HCT116 (cell line): Measurements from ENCODE around the gene SLC5A10. TPM values are rescaled to one million over a fixed set of nuclear protein-coding genes. Genes with fewer than 3 reads are reported as not detected.

ENCODE experiments used
- ATAC-seq: fragments of 200-7000 bp; cut with Tn5 transposase; 2 replicates; pipeline ENCODE4 v1.9.1; 2020; ENCODE audit warnings: mild to moderate bottlenecking, moderate library complexity
- BruUV-seq: library from RNA; stranded (reverse); fragments of 400-500 nt; replicated peaks from 2 replicates; lab custom pipeline; 2021; lab: Mats Ljungman, UMichigan
- CTCF ChIA-PET: fragments of 300-600 bp; sonication (Branson Sonifier 250); formaldehyde crosslinking; loops from one replicate; lab custom pipeline; 2021; ENCODE audit warnings: antibody characterized with exemption; lab: Charles Lee
- POLR2A ChIA-PET: fragments of 300-600, 350-600 bp; sonication (Branson Sonifier 250); formaldehyde crosslinking; loops from one replicate; lab custom pipeline; 2021; ENCODE audit warnings: antibody characterized with exemption; lab: Charles Lee
- RAD21 ChIA-PET, 2 experiments: fragments of 300-600 bp; sonication (Branson Sonifier 250); formaldehyde crosslinking; loops; one replicate each; lab custom pipeline; 2023; ENCODE audit warnings: low total read pairs in 2 of 2; ENCODE audit not compliant: uncharacterized antibody in 2 of 2, unreplicated experiment in 2 of 2, low non-redundant PET in 1 of 2; lab: Charles Lee
- DNase-seq: peaks from one replicate; pipeline ENCODE4 v3.0.0-alpha.2; 2010; ENCODE audit warnings: low read depth, low spot score
- H2AFZ ChIP-seq: fragments of 200-600 bp; shearing (Covaris generic), sonication (generic); 2 replicates; pipeline ENCODE4 v1.6.1; 2017; ENCODE audit warnings: low read depth, mixed run types, mixed read lengths, antibody characterized with exemption, low read length; ENCODE audit not compliant: poor library complexity, severe bottlenecking
- H3K27ac ChIP-seq: 2 replicates; pipeline ENCODE4 v1.5.1; 2012; ENCODE audit warnings: low read depth, low read length
- H3K27me3 ChIP-seq: fragments of 200-600 bp; sonication (generic); 2 replicates; pipeline ENCODE4 v1.6.1; 2016; ENCODE audit warnings: mixed run types, low read length, mixed read lengths; ENCODE audit not compliant: insufficient read depth
- H3K36me3 ChIP-seq, 2 experiments: fragments of 200-500 bp in 1 of 2; fragments of 200-600 bp in 1 of 2; sonication (Bioruptor generic) in 1 of 2; sonication (generic) in 1 of 2; 2 replicates each; pipeline versions ENCODE4 v1.5.1 to v1.6.1; 2014 to 2016; ENCODE audit warnings: low read length in 2 of 2, inconsistent platforms in 1 of 2, mixed read lengths in 1 of 2, mixed run types in 1 of 2; ENCODE audit not compliant: insufficient read depth in 2 of 2, control insufficient read depth in 1 of 2
- H3K4me1 ChIP-seq, 2 experiments: fragments of 200-600 bp in 1 of 2; sonication (generic) in 1 of 2; 2 replicates each; pipeline versions ENCODE4 v1.5.1 to v1.6.1; 2012 to 2017; ENCODE audit warnings: low read length in 2 of 2, inconsistent platforms in 1 of 2, mild to moderate bottlenecking in 1 of 2, mixed read lengths in 1 of 2, mixed run types in 1 of 2, moderate library complexity in 1 of 2; ENCODE audit not compliant: insufficient read depth in 2 of 2, control insufficient read depth in 1 of 2
- H3K4me2 ChIP-seq: fragments of 200-600 bp; sonication (generic); 2 replicates; pipeline ENCODE4 v1.6.1; 2017; ENCODE audit warnings: mixed run types, low read length, mixed read lengths
- H3K4me3 ChIP-seq, 2 experiments: fragments of 200-600 bp in 1 of 2; sonication (generic) in 1 of 2; replicated peaks in 1 of 2; 2 replicates each; pipeline ENCODE4 v1.5.1; 2011 to 2016; ENCODE audit warnings: low read length in 2 of 2, control low read depth in 1 of 2, low read depth in 1 of 2, mild to moderate bottlenecking in 1 of 2, mixed read lengths in 1 of 2, mixed run types in 1 of 2
- H3K79me2 ChIP-seq: fragments of 200-600 bp; sonication (generic); 2 replicates; pipeline ENCODE4 v1.6.1; 2017; ENCODE audit warnings: mild to moderate bottlenecking, mixed run types, low read length, moderate library complexity, mixed read lengths; ENCODE audit not compliant: insufficient read depth
- H3K9ac ChIP-seq: fragments of 200-600 bp; sonication (generic); 2 replicates; pipeline ENCODE4 v1.6.1; 2016; ENCODE audit warnings: low read length, mixed read lengths
- H3K9me2 ChIP-seq: fragments of 200-600 bp; sonication (generic), shearing (Covaris generic); 2 replicates; pipeline ENCODE4 v1.6.1; 2017; ENCODE audit warnings: mixed run types, mild to moderate bottlenecking, moderate library complexity; ENCODE audit not compliant: insufficient read depth
- H3K9me3 ChIP-seq, 2 experiments: fragments of 200-500 bp in 1 of 2; fragments of 200-600 bp in 1 of 2; sonication (Bioruptor generic) in 1 of 2; sonication (generic) in 1 of 2; 2 replicates each; pipeline ENCODE4 v1.6.1; 2014 to 2017; ENCODE audit warnings: low read length in 2 of 2, mixed read lengths in 2 of 2, inconsistent platforms in 1 of 2, low read depth in 1 of 2, mild to moderate bottlenecking in 1 of 2, mixed run types in 1 of 2, moderate library complexity in 1 of 2; ENCODE audit not compliant: control insufficient read depth in 1 of 2, insufficient read depth in 1 of 2
- H4K20me1 ChIP-seq: fragments of 200-600 bp; sonication (generic), shearing (Covaris generic); 2 replicates; pipeline ENCODE4 v1.6.1; 2017; ENCODE audit warnings: mixed run types, mild to moderate bottlenecking, moderate library complexity; ENCODE audit not compliant: insufficient read depth
- EZH2 ChIP-seq: fragments of 200-600 bp; sonication (generic); IDR thresholded peaks from 2 replicates; pipeline ENCODE4 v1.6.1; 2017; ENCODE audit warnings: antibody characterized with exemption, mixed run types
- EZH2phosphoT487 ChIP-seq: fragments of 200-600 bp; IDR thresholded peaks from 2 replicates; pipeline ENCODE4 v1.6.1; 2018; ENCODE audit warnings: antibody characterized with exemption, borderline replicate concordance
- FOSL1 ChIP-seq: IDR thresholded peaks from 2 replicates; pipeline ENCODE4 v1.6.1; 2012; ENCODE audit warnings: low read depth
- MAX ChIP-seq: IDR thresholded peaks from 2 replicates; pipeline ENCODE4 v1.6.1; 2012
- POLR2A ChIP-seq: IDR thresholded peaks from 2 replicates; pipeline ENCODE4 v1.7.0; 2011; ENCODE audit warnings: borderline replicate concordance; ENCODE audit not compliant: insufficient read depth, insufficient read length; ENCODE audit errors: extremely low read depth
- POLR2AphosphoS5 ChIP-seq: IDR thresholded peaks from 2 replicates; pipeline ENCODE4 v1.6.1; 2011; ENCODE audit warnings: mild to moderate bottlenecking, low read depth, low read length, moderate library complexity
- RAD21 ChIP-seq: IDR thresholded peaks from 2 replicates; pipeline ENCODE4 v1.6.1; 2012; ENCODE audit warnings: low read depth, mild to moderate bottlenecking
- SIN3A ChIP-seq: IDR thresholded peaks from 2 replicates; pipeline ENCODE4 v1.6.1; 2012; ENCODE audit warnings: low read depth
- SP1 ChIP-seq: IDR thresholded peaks from 2 replicates; pipeline ENCODE4 v1.6.1; 2012; ENCODE audit warnings: low read depth
- SRF ChIP-seq: IDR thresholded peaks from 2 replicates; pipeline ENCODE4 v1.6.1; 2012; ENCODE audit warnings: low read depth
- TCF7L2 ChIP-seq: IDR thresholded peaks from 2 replicates; pipeline ENCODE4 v1.7.0; 2011; ENCODE audit warnings: borderline replicate concordance, inconsistent platforms; ENCODE audit not compliant: insufficient read depth, insufficient read length; ENCODE audit errors: extremely low read depth
- YY1 ChIP-seq: IDR thresholded peaks from 2 replicates; pipeline ENCODE4 v1.6.1; 2011; ENCODE audit warnings: low read length, low read depth, moderate library complexity, mild to moderate bottlenecking; ENCODE audit not compliant: insufficient replicate concordance; ENCODE audit errors: extremely low read depth
- ZBTB33 ChIP-seq: IDR thresholded peaks from 2 replicates; pipeline ENCODE4 v1.6.1; 2011; ENCODE audit warnings: mild to moderate bottlenecking, low read length, moderate library complexity; ENCODE audit not compliant: insufficient replicate concordance; ENCODE audit errors: extremely low read depth
- intact Hi-C: fragments of 100-400 bp; cut with micrococcal nuclease; formaldehyde crosslinking; loops from 2 replicates; pipeline ENCODE4 v1.10.0; 2022
- total RNA-seq: library from RNA; stranded (reverse); gene quantifications from one replicate; pipeline ENCODE4 v1.2.1, GENCODE V29; 2021; ENCODE audit not compliant: unreplicated experiment

Gene SLC5A10
- total RNA-seq, 1 experiment from 2014 or later: not detected

GRCh38 chr17:19000531-19001325 is 48.8 kb downstream of the SLC5A10 start:
- no peaks in the 10 kb centered on the region for H3K27me3 ChIP-seq
- DNase-seq (no peak), ATAC-seq (no peak)
- peaks cover 84% of the 10 kb centered on the region for H3K79me2 ChIP-seq
- H3K4me1 ChIP-seq: peaks cover 13 to 31% of the 10 kb centered on the region in 2 experiments; a peak in 3 of 4 replicates
- H3K9me2 ChIP-seq: no peaks in the 10 kb centered on the region
- CTCF ChIA-PET: no interaction called here
- H3K4me3 ChIP-seq: no peak overlapping the region
- peaks cover 0 to 5% of the 10 kb centered on the region in 2 experiments; a peak in 2 of 4 replicates for H3K9me3 ChIP-seq
- POLR2A ChIA-PET: no interaction called here
- peaks cover 9 to 66% of the 10 kb centered on the region in 2 experiments; a peak in 3 of 4 replicates for H3K36me3 ChIP-seq
- TF ChIP-seq SIN3A: no peak
- no peak overlapping the region for H2AFZ ChIP-seq
- no peak overlapping the region for H3K9ac ChIP-seq
- H4K20me1 ChIP-seq: no peaks in the 10 kb centered on the region; the same call in 1 of the 2 replicates
- intact Hi-C loops: no loop called here
- RAD21 ChIA-PET: no interaction called here
- no peak overlapping the region for H3K4me2 ChIP-seq
- BruUV-seq: no TSS peak
- no peak overlapping the region for H3K27ac ChIP-seq

- Histone ChIP-seq H2AFZ (no peak overlapping the region), H4K20me1 (no peaks in the 10 kb centered on the region; the same call in 1 of the 2 replicates), H3K27ac (no peak overlapping the region; the same call in 1 of the 2 replicates), H3K9me2 (no peaks in the 10 kb centered on the region), H3K4me1 (peaks cover 13 to 32% of the 10 kb centered on the region in 2 experiments; a peak in 3 of 4 replicates), H3K4me2 (no peak overlapping the region), H3K4me3 (no peak overlapping the region), H3K9ac (no peak overlapping the region), H3K27me3 (no peaks in the 10 kb centered on the region), H3K79me2 (peaks cover 71% of the 10 kb centered on the region), H3K36me3 (peaks cover 9 to 53% of the 10 kb centered on the region in 2 experiments; a peak in 3 of 4 replicates), H3K9me3 (no peaks in the 10 kb centered on the region)
- intact Hi-C loops: no loop called here
- CTCF ChIA-PET: no interaction called here
- RAD21 ChIA-PET: no interaction called here
- DNase-seq (no peak), ATAC-seq (no peak)
- BruUV-seq: TSS peak; percentile 39
- POLR2A ChIA-PET: no interaction called here
- no peak for TF ChIP-seq EZH2phosphoT487
- no peak for TF ChIP-seq ZBTB33
- no peak for TF ChIP-seq FOSL1
- TF ChIP-seq TCF7L2: no peak
- TF ChIP-seq SP1: no peak
- TF ChIP-seq RAD21: no peak
- no peak for TF ChIP-seq YY1
- TF ChIP-seq POLR2A: no peak
- no peak for TF ChIP-seq POLR2AphosphoS5
- TF ChIP-seq SRF: no peak
- no peak for TF ChIP-seq EZH2
- no peak for TF ChIP-seq MAX
Observed at GRCh38 chr17:19001907-19002590, 50.1 kb downstream of the SLC5A10 start.
